ENCODE measurements around the gene PABPN1. TPM values are rescaled to one million over a fixed set of nuclear protein-coding genes. Genes with fewer than 3 reads are reported as not detected.

PABPN1 gene
- total and polyA plus RNA-seq, 5 donors from 2014 or later = 78.8 to 188 (median 93.3) TPM

GRCh38 chr14:23319746-23320583, 1.3 kb upstream of the PABPN1 start:
- Mint-ChIP-seq H3K27ac (peak overlapping the region; percentile 97 to 98 (median 97)), H3K4me1 (peaks cover 6 to 35% (median 21%) of the 10 kb centered on the region in 4 donors), H3K27me3 (peaks cover 5% of the 10 kb centered on the region), H3K36me3 (peaks cover 16% of the 10 kb centered on the region), H3K9me3 (no peaks in the 10 kb centered on the region), H3K4me3 (peak overlapping the region; percentile 88 to 96 (median 94))
- H3K9me3 ChIP-seq (ENCODE audit: control insufficient read depth in 2 of 2, low read length in 2 of 2) = no peaks in the 10 kb centered on the region
- H3K4me1 ChIP-seq (ENCODE audit: control insufficient read depth, insufficient read depth, low read length, poor library complexity, severe bottlenecking) = peaks cover 18% of the 10 kb centered on the region
- DNase-seq (no peak), ATAC-seq (ENCODE audit: low read depth in 2 of 2) (no peak)
- no peaks in the 10 kb centered on the region for H3K27me3 ChIP-seq (ENCODE audit: control insufficient read depth, insufficient read depth, low read length)
- H3K36me3 ChIP-seq (ENCODE audit: control insufficient read depth, insufficient read depth, low read length) = peaks cover 22% of the 10 kb centered on the region
- H3K4me3 ChIP-seq (ENCODE audit: low read depth, low read length) = peak overlapping the region; percentile 65
- peak overlapping the region; percentile 95 for H3K27ac ChIP-seq (ENCODE audit: insufficient read depth, low read length, poor library complexity, severe bottlenecking)

GRCh38 chr14:23321572-23322547, 603 bp downstream of the PABPN1 start:
- Histone ChIP-seq H3K27me3 (ENCODE audit: control insufficient read depth, insufficient read depth, low read length) (no peaks in the 10 kb centered on the region), H3K4me3 (ENCODE audit: low read depth, low read length) (peak overlapping the region; percentile 89), H3K9me3 (ENCODE audit: control insufficient read depth in 2 of 2, low read length in 2 of 2) (no peaks in the 10 kb centered on the region), H3K4me1 (ENCODE audit: control insufficient read depth, insufficient read depth, low read length, poor library complexity, severe bottlenecking) (peaks cover 18% of the 10 kb centered on the region), H3K27ac (ENCODE audit: insufficient read depth, low read length, poor library complexity, severe bottlenecking) (peak overlapping the region; percentile 94), H3K36me3 (ENCODE audit: control insufficient read depth, insufficient read depth, low read length) (peaks cover 30% of the 10 kb centered on the region)
- Mint-ChIP-seq H3K9me3 (no peaks in the 10 kb centered on the region), H3K36me3 (peaks cover 18% of the 10 kb centered on the region), H3K27me3 (no peaks in the 10 kb centered on the region), H3K4me1 (peaks cover 6 to 35% (median 21%) of the 10 kb centered on the region in 4 donors), H3K27ac (peak overlapping the region; percentile 93 to 98 (median 97)), H3K4me3 (peak overlapping the region; percentile 91 to 99 (median 96))
- DNase-seq (peak; percentile 10 to 51 (median 26)), ATAC-seq (ENCODE audit: low read depth in 2 of 2) (no peak)

- H3K4me3 Mint-ChIP-seq = peak overlapping the region; percentile 91 to 99 (median 96)
Measured at GRCh38 chr14:23322568-23323517, 1.6 kb downstream of the PABPN1 start.

GRCh38 chr14:23323838-23324454, 2.7 kb downstream of the PABPN1 start:
- H3K4me3 Mint-ChIP-seq = peak overlapping the region in 1 of 4 donors; percentile 61
- H3K4me1 Mint-ChIP-seq = peaks cover 6 to 38% (median 22%) of the 10 kb centered on the region in 4 donors
- peaks cover 18% of the 10 kb centered on the region for H3K36me3 Mint-ChIP-seq
- Histone ChIP-seq H3K9me3 (ENCODE audit: control insufficient read depth in 2 of 2, low read length in 2 of 2) (no peaks in the 10 kb centered on the region), H3K27ac (ENCODE audit: insufficient read depth, low read length, poor library complexity, severe bottlenecking) (no peak overlapping the region), H3K27me3 (ENCODE audit: control insufficient read depth, insufficient read depth, low read length) (no peaks in the 10 kb centered on the region), H3K4me3 (ENCODE audit: low read depth, low read length) (no peak overlapping the region), H3K36me3 (ENCODE audit: control insufficient read depth, insufficient read depth, low read length) (peaks cover 30% of the 10 kb centered on the region), H3K4me1 (ENCODE audit: control insufficient read depth, insufficient read depth, low read length, poor library complexity, severe bottlenecking) (peaks cover 18% of the 10 kb centered on the region)
- H3K27ac Mint-ChIP-seq = peak overlapping the region in 2 of 3 donors; percentile 56 to 59
- H3K27me3 Mint-ChIP-seq = no peaks in the 10 kb centered on the region
- ATAC-seq (ENCODE audit: low read depth in 2 of 2) = no peak
- no peak for DNase-seq
- H3K9me3 Mint-ChIP-seq = no peaks in the 10 kb centered on the region

More at GRCh38 chr14:23322568-23323517, 1.6 kb downstream of the PABPN1 start:
- H3K4me1 Mint-ChIP-seq = peaks cover 6 to 35% (median 21%) of the 10 kb centered on the region in 4 donors
- DNase-seq = no peak
- Histone ChIP-seq H3K4me3 (ENCODE audit: low read depth, low read length) (peak overlapping the region; percentile 89), H3K9me3 (ENCODE audit: control insufficient read depth in 2 of 2, low read length in 2 of 2) (no peaks in the 10 kb centered on the region), H3K27ac (ENCODE audit: insufficient read depth, low read length, poor library complexity, severe bottlenecking) (peak overlapping the region; percentile 94), H3K27me3 (ENCODE audit: control insufficient read depth, insufficient read depth, low read length) (no peaks in the 10 kb centered on the region), H3K4me1 (ENCODE audit: control insufficient read depth, insufficient read depth, low read length, poor library complexity, severe bottlenecking) (peaks cover 18% of the 10 kb centered on the region), H3K36me3 (ENCODE audit: control insufficient read depth, insufficient read depth, low read length) (peaks cover 30% of the 10 kb centered on the region)
- H3K9me3 Mint-ChIP-seq = no peaks in the 10 kb centered on the region
- H3K27me3 Mint-ChIP-seq = no peaks in the 10 kb centered on the region
- H3K27ac Mint-ChIP-seq = peak overlapping the region; percentile 90 to 94 (median 93)
- peaks cover 18% of the 10 kb centered on the region for H3K36me3 Mint-ChIP-seq
- ATAC-seq (ENCODE audit: low read depth in 2 of 2) = no peak

GRCh38 chr14:23324455-23324846, 3.2 kb downstream of the PABPN1 start:
- H3K36me3 Mint-ChIP-seq = peaks cover 18% of the 10 kb centered on the region
- Histone ChIP-seq H3K9me3 (ENCODE audit: control insufficient read depth in 2 of 2, low read length in 2 of 2) (no peaks in the 10 kb centered on the region), H3K27me3 (ENCODE audit: control insufficient read depth, insufficient read depth, low read length) (no peaks in the 10 kb centered on the region), H3K4me1 (ENCODE audit: control insufficient read depth, insufficient read depth, low read length, poor library complexity, severe bottlenecking) (peaks cover 18% of the 10 kb centered on the region), H3K4me3 (ENCODE audit: low read depth, low read length) (no peak overlapping the region), H3K27ac (ENCODE audit: insufficient read depth, low read length, poor library complexity, severe bottlenecking) (peak overlapping the region; percentile 8), H3K36me3 (ENCODE audit: control insufficient read depth, insufficient read depth, low read length) (peaks cover 30% of the 10 kb centered on the region)
- H3K27me3 Mint-ChIP-seq = no peaks in the 10 kb centered on the region
- H3K4me3 Mint-ChIP-seq = no peak overlapping the region
- no peaks in the 10 kb centered on the region for H3K9me3 Mint-ChIP-seq
- no peak for DNase-seq
- no peak for ATAC-seq (ENCODE audit: low read depth in 2 of 2)
- H3K4me1 Mint-ChIP-seq = peaks cover 6 to 38% (median 22%) of the 10 kb centered on the region in 4 donors
- H3K27ac Mint-ChIP-seq = peak overlapping the region in 1 of 3 donors; percentile 56

- Mint-ChIP-seq H3K36me3 (peaks cover 15% of the 10 kb centered on the region), H3K27ac (no peak overlapping the region), H3K9me3 (no peaks in the 10 kb centered on the region), H3K4me3 (no peak overlapping the region), H3K4me1 (peaks cover 6 to 34% (median 20%) of the 10 kb centered on the region in 4 donors), H3K27me3 (no peaks in the 10 kb centered on the region)
- Histone ChIP-seq H3K27ac (ENCODE audit: insufficient read depth, low read length, poor library complexity, severe bottlenecking) (peak overlapping the region; percentile 8), H3K4me3 (ENCODE audit: low read depth, low read length) (no peak overlapping the region), H3K9me3 (ENCODE audit: control insufficient read depth in 2 of 2, low read length in 2 of 2) (no peaks in the 10 kb centered on the region), H3K4me1 (ENCODE audit: control insufficient read depth, insufficient read depth, low read length, poor library complexity, severe bottlenecking) (peaks cover 18% of the 10 kb centered on the region), H3K36me3 (ENCODE audit: control insufficient read depth, insufficient read depth, low read length) (peaks cover 30% of the 10 kb centered on the region), H3K27me3 (ENCODE audit: control insufficient read depth, insufficient read depth, low read length) (no peaks in the 10 kb centered on the region)
- ATAC-seq (ENCODE audit: low read depth in 2 of 2) (no peak), DNase-seq (no peak)
Measured at GRCh38 chr14:23324993-23325392, 3.7 kb downstream of the PABPN1 start.
